ENCODE data around the gene ESD. TPM values are rescaled to one million over a fixed set of nuclear protein-coding genes. Genes with fewer than 3 reads are reported as not detected.

Gene ESD
- total and polyA plus RNA-seq, 10 of the 15 experiments (the other 5 are each of a cell fraction or from before 2014, with no cell fraction given), result 105 to 387 (median 195) TPM

GRCh38 chr13:46738766-46739165, 58.2 kb downstream of the ESD start:
- ChIA-PET SMC1A (ENCODE audit: uncharacterized antibody, unreplicated experiment) (no interaction called here), RAD21 (ENCODE audit: unreplicated experiment) (interaction anchor here (0.9 kb wide), 1 partner anchor 187 kb away, joined by 4 read pairs; no protein-coding TSS in a partner anchor), POLR2A (interaction anchor here (1.0 kb wide), 1 partner anchor 12 kb away, joined by 3 read pairs; no protein-coding TSS in a partner anchor), CTCF (no interaction called here)
- Histone ChIP-seq H3K27ac (ENCODE audit: control insufficient read depth, insufficient read depth) (no peak overlapping the region), H4K20me1 (ENCODE audit: control insufficient read depth, insufficient read depth) (no peaks in the 10 kb centered on the region), H2AFZ (ENCODE audit: control insufficient read depth, low read depth, low read length) (no peak overlapping the region), H3K36me3 (ENCODE audit: control insufficient read depth in 2 of 2, insufficient read depth in 2 of 2, low read length in 1 of 2) (peaks cover 6 to 31% of the 10 kb centered on the region in 2 experiments), H3K4me1 (ENCODE audit: control insufficient read depth, insufficient read depth, low read length) (no peaks in the 10 kb centered on the region), H3K4me2 (ENCODE audit: control insufficient read depth, insufficient read depth) (no peak overlapping the region), H3K4me3 (no peak overlapping the region), H3K27me3 (replicated peaks in 1 of 2; ENCODE audit: control insufficient read depth in 2 of 2, insufficient read depth in 2 of 2, low read length in 1 of 2) (no peaks in the 10 kb centered on the region), H3K79me2 (ENCODE audit: control insufficient read depth, insufficient read depth, low read length) (no peaks in the 10 kb centered on the region), H3K9me3 (replicated peaks; ENCODE audit: control insufficient read depth, insufficient read depth, low read length) (no peaks in the 10 kb centered on the region), H3K9ac (ENCODE audit: control insufficient read depth, insufficient read depth, low read length) (no peak overlapping the region)
- no peak for DNase-seq (ENCODE audit: low read depth, low spot score)
- ATAC-seq, result no peak
- in situ Hi-C loops (cut with MboI) (no loop called here), intact Hi-C loops (cut with micrococcal nuclease; ENCODE audit: unreplicated experiment) (no loop called here)
- FAIRE-seq, result no peak
- WGBS (ENCODE audit: insufficient coverage, insufficient replicate concordance, low lambda C conversion rate, missing lambda C conversion rate), result 100% methylated on average over 1 of the region's 1 CpG
- TF ChIP-seq CREB1 (IDR thresholded peaks at IDR 0.05; ENCODE audit: low read depth), result no peak
- TF ChIP-seq ZNF207 (IDR thresholded peaks at IDR 0.05; ENCODE audit: borderline replicate concordance), result no peak
- TF ChIP-seq POLR2AphosphoS2 (IDR thresholded peaks at IDR 0.05; ENCODE audit: low read depth, low read length), result no peak
- no peak for TF ChIP-seq SMC3 (IDR thresholded peaks at IDR 0.05; ENCODE audit: borderline replicate concordance, low read length)
- no peak for TF ChIP-seq CBFB (IDR thresholded peaks at IDR 0.05; ENCODE audit: low read depth)
- no peak for TF ChIP-seq IRF3 (IDR thresholded peaks at IDR 0.05)
- no peak for TF ChIP-seq JUNB (IDR thresholded peaks at IDR 0.05)
- no peak for TF ChIP-seq NRF1 (conservative IDR thresholded peaks at IDR 0.05; ENCODE audit: low read depth, low read length)
- TF ChIP-seq BCL11A (IDR thresholded peaks at IDR 0.05; ENCODE audit: low read depth, low read length), result no peak
- TF ChIP-seq BCL3 (IDR thresholded peaks at IDR 0.05; ENCODE audit: borderline replicate concordance, insufficient read depth, low read depth, low read length, poor library complexity, severe bottlenecking), result no peak
- TF ChIP-seq SRF (IDR thresholded peaks at IDR 0.05; ENCODE audit: low read depth in 2 of 2, low read length in 2 of 2), result no peak
- TF ChIP-seq ESRRA (IDR thresholded peaks at IDR 0.05; ENCODE audit: low read length), result no peak
- no peak for TF ChIP-seq DPF2 (IDR thresholded peaks at IDR 0.05)
- TF ChIP-seq IRF5 (IDR thresholded peaks at IDR 0.05; ENCODE audit: borderline replicate concordance), result no peak
- no peak for TF ChIP-seq TCF3 (IDR thresholded peaks at IDR 0.05; ENCODE audit: borderline replicate concordance, insufficient read depth, low read depth, low read length)
- TF ChIP-seq YBX1 (IDR thresholded peaks at IDR 0.05), result no peak
- no TSS peak for BruUV-seq (replicated peaks)
